ENCODE measurements around the gene FRMPD2.
"Not testable (repeated sequence)": the region's sequence is repeated elsewhere in the genome, so short reads cannot be mapped to it uniquely, and the experiment has no call there.

FRMPD2 gene

GRCh38 chr10:48231699-48232315 is 42.7 kb downstream of the FRMPD2 start:
- no peak for DNase-seq (ENCODE audit: low spot score)
- TF ChIP-seq CTCF (IDR thresholded peaks at IDR 0.05; ENCODE audit: borderline replicate concordance, control extremely low read depth, extremely low read depth, insufficient read depth, missing control alignments), result no peak

GRCh38 chr10:48231178-48231577 is 43.3 kb downstream of the FRMPD2 start:
- in situ Hi-C loops (cut with MboI; ENCODE audit: low sequenced_read_pairs, unreplicated experiment), result no loop called here
- no peak for DNase-seq (ENCODE audit: low spot score)
- no peak for TF ChIP-seq CTCF (IDR thresholded peaks at IDR 0.05; ENCODE audit: borderline replicate concordance, control extremely low read depth, extremely low read depth, insufficient read depth, missing control alignments)

More at GRCh38 chr10:48231699-48232315, 42.7 kb downstream of the FRMPD2 start:
- in situ Hi-C loops (cut with MboI; ENCODE audit: low sequenced_read_pairs, unreplicated experiment), result no loop called here

GRCh38 chr10:48227213-48227612 is 47.3 kb downstream of the FRMPD2 start:
- TF ChIP-seq CTCF (IDR thresholded peaks at IDR 0.05; ENCODE audit: borderline replicate concordance, control extremely low read depth, extremely low read depth, insufficient read depth, missing control alignments), result no peak
- in situ Hi-C loops (cut with MboI; ENCODE audit: low sequenced_read_pairs, unreplicated experiment), result no loop called here

GRCh38 chr10:48224979-48225560 is 49.4 kb downstream of the FRMPD2 start:
- no peak for TF ChIP-seq CTCF (IDR thresholded peaks at IDR 0.05; ENCODE audit: borderline replicate concordance, control extremely low read depth, extremely low read depth, insufficient read depth, missing control alignments)
- in situ Hi-C loops (cut with MboI; ENCODE audit: low sequenced_read_pairs, unreplicated experiment), result no loop called here
- DNase-seq (ENCODE audit: low spot score), result no peak

More at GRCh38 chr10:48227213-48227612, 47.3 kb downstream of the FRMPD2 start:
- DNase-seq (ENCODE audit: low spot score), result no peak

- no peak for DNase-seq (ENCODE audit: low spot score)
- in situ Hi-C loops (cut with MboI; ENCODE audit: low sequenced_read_pairs, unreplicated experiment), result no loop called here
- TF ChIP-seq CTCF (IDR thresholded peaks at IDR 0.05; ENCODE audit: borderline replicate concordance, control extremely low read depth, extremely low read depth, insufficient read depth, missing control alignments), result no peak
Observed at GRCh38 chr10:48224296-48224695, 50.2 kb downstream of the FRMPD2 start.

GRCh38 chr10:48221814-48222213 is 52.7 kb downstream of the FRMPD2 start:
- in situ Hi-C loops (cut with MboI; ENCODE audit: low sequenced_read_pairs, unreplicated experiment), result no loop called here
- no peak for TF ChIP-seq CTCF (IDR thresholded peaks at IDR 0.05; ENCODE audit: borderline replicate concordance, control extremely low read depth, extremely low read depth, insufficient read depth, missing control alignments)
- DNase-seq (ENCODE audit: low spot score), result no peak

GRCh38 chr10:48221031-48221430 is 53.5 kb downstream of the FRMPD2 start:
- DNase-seq (ENCODE audit: low spot score); in situ Hi-C loops (cut with MboI; ENCODE audit: low sequenced_read_pairs, unreplicated experiment): not testable (repeated sequence)

Measured in GM13976 (cell line).